HUES64 (cell line): ENCODE results near the gene PDE4B.

Source experiments
- H3K27ac ChIP-seq: 2 replicates; pipeline ENCODE4 v1.7.0; 2013; ENCODE audit warnings: low read depth, low read length, inconsistent platforms
- H3K27me3 ChIP-seq: 2 replicates; pipeline ENCODE4 v1.6.1; 2013; ENCODE audit warnings: mild to moderate bottlenecking, low read length; ENCODE audit not compliant: insufficient read depth
- H3K36me3 ChIP-seq: 2 replicates; pipeline ENCODE4 v1.6.1; 2013; ENCODE audit warnings: mild to moderate bottlenecking, low read length; ENCODE audit not compliant: insufficient read depth
- H3K4me1 ChIP-seq: 2 replicates; pipeline ENCODE4 v1.6.1; 2013; ENCODE audit warnings: mild to moderate bottlenecking, low read length, moderate library complexity; ENCODE audit not compliant: insufficient read depth
- H3K4me3 ChIP-seq: 2 replicates; pipeline ENCODE4 v1.5.1; 2013; ENCODE audit warnings: mild to moderate bottlenecking, low read length, moderate library complexity
- H3K9ac ChIP-seq: 2 replicates; pipeline ENCODE4 v1.6.1; 2013; ENCODE audit warnings: mild to moderate bottlenecking, low read depth, low read length
- H3K9me3 ChIP-seq: 2 replicates; pipeline ENCODE4 v1.6.1; 2013; ENCODE audit warnings: low read depth, low read length; ENCODE audit not compliant: insufficient read depth
- WGBS: fragments of 150-250, 120-280 bp; methylation state at CpG from one replicate; pipeline ENCODE4 v1.1.7; 2013; ENCODE audit warnings: missing lambda C conversion rate; 5-methylcytosine and 5-hydroxymethylcytosine counted together

Gene PDE4B

DNA sequence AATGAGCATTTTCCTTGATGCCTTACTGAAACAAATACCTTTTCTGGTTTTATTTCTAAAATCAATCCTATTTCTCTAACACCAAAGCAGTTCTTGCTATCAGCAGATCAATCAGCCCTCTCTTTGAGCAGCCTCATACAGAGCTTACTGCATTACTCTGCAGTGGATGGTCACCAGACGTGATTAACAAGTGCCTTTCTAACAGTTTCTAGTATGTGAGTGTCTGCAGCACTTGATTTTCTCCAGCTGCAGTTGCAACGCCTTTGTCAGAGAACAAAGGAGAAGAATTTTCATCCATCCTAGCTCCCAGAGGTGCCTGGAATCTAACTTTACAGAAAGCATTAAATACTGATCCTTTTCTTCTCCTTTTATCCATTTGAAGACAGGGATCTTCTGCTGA is 563.9 kb downstream of the PDE4B start:
- Histone ChIP-seq H3K9me3 (no peaks in the 10 kb centered on the region), H3K27me3 (no peaks in the 10 kb centered on the region), H3K4me3 (no peak overlapping the region), H3K36me3 (peaks cover 3% of the 10 kb centered on the region; the same call in 1 of the 2 replicates), H3K9ac (no peak overlapping the region), H3K27ac (peak overlapping the region; percentile 33), H3K4me1 (peaks cover 60% of the 10 kb centered on the region)
- 31% methylated on average over 2 of the region's 2 CpGs for WGBS

DNA sequence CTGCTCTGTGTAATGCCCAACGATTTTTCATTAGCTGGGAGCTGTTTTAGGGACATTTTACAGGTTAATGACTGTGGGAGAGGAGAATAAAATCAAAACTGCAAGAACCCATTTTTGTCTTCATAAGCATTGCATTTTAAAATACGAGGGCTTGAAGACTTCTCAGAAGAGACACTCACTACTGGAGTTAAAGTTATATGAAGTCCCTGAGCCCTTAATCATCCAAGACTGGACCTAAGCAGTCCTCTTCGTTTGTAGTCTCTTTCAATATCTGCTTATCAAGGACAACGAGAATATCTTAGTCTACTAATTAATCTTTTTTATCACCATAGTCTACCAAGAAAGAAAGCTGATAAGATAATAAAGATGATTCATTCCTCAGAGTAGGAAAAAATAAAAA is 564.3 kb downstream of the PDE4B start:
- no peak overlapping the region for H3K4me3 ChIP-seq
- no peaks in the 10 kb centered on the region for H3K9me3 ChIP-seq
- H3K27me3 ChIP-seq = no peaks in the 10 kb centered on the region
- WGBS = 97% methylated on average over 3 of the region's 4 CpGs
- H3K4me1 ChIP-seq = peaks cover 56% of the 10 kb centered on the region
- H3K27ac ChIP-seq = peak overlapping the region; percentile 33; the same call in 1 of the 2 replicates
- no peak overlapping the region for H3K9ac ChIP-seq
- H3K36me3 ChIP-seq = peaks cover 7% of the 10 kb centered on the region

DNA sequence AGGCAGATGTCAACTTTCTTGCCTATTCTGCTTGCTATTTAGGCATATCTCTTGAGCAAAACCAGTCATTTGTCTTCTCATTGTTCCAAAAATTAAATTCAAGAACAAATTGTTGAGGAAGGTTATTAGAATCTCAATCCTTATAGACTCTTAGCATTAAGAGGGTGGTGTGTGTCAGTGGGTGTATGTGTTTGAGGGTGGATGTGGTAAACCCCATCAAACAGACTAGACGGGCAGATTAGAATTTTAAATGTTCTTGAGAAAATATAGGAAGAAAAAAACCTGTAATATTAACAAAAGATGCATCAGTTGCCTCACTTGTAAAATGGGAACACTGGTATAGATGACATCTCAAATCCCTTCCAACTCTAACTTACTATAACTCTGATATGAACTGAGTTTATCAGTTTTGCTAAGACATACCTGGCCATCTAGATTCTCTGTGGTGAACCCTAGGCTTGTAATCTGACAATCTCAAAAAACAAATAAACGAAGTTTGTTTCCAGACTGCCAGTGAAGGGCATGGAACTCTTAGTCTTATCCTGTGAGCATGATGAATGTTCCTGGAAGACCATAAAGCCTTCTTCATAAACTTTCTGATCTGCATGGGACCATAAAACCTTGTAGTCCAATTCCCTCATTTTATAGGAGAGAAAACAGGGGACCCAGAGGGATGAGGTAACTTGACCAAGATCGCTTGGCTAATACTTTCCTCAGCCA is 564.9 kb downstream of the PDE4B start:
- Histone ChIP-seq H3K9ac (no peak overlapping the region), H3K27me3 (no peaks in the 10 kb centered on the region), H3K36me3 (peaks cover 14% of the 10 kb centered on the region), H3K4me1 (peaks cover 50% of the 10 kb centered on the region), H3K27ac (no peak overlapping the region), H3K4me3 (no peak overlapping the region), H3K9me3 (no peaks in the 10 kb centered on the region)
- WGBS = 94% methylated on average over 2 of the region's 3 CpGs

DNA sequence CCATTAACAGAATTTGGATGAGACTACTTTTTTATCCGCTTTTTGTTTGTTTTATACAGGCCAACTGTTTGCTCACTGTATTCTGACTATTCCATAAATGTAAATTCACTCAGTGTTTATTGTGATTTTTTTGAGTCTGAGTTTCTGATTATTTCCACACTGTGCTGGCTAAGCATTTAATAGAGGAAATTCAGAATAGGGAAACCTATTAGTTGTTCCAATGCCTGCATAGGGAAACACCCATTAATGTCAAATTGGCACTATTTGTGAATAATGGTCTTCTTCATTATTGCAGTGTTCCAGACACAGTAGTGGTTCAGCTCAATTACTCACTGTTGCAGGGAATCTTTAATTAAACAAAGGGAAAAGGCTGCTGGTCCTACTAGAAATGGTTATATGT is 566.6 kb downstream of the PDE4B start:
- peaks cover 30% of the 10 kb centered on the region for H3K36me3 ChIP-seq
- peaks cover 34% of the 10 kb centered on the region for H3K4me1 ChIP-seq
- H3K4me3 ChIP-seq = no peak overlapping the region
- no peaks in the 10 kb centered on the region for H3K27me3 ChIP-seq
- H3K9me3 ChIP-seq = no peaks in the 10 kb centered on the region
- H3K9ac ChIP-seq = no peak overlapping the region
- no peak overlapping the region for H3K27ac ChIP-seq
- 100% methylated on average over 1 of the region's 1 CpG for WGBS

DNA sequence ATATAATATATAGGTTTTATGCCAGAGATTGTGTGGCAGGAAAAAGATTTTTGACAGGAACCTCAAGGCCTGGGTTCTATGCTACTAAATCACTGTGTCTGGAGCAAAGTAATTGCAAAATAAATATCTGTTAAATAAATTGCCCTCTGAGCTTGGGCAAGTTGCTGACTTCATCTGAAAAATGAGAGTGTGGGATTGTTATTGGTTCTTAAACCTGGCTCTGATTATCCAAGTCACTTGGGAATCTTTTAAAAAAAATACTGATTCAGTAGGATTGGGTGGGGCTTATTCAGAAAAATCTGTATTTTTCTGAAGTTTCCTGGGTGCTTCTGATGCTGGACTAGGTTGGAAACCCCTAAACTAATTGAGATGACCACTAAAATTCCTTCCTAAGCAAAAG is 567.1 kb downstream of the PDE4B start:
- H3K27ac ChIP-seq = no peak overlapping the region
- no peaks in the 10 kb centered on the region for H3K27me3 ChIP-seq
- H3K9ac ChIP-seq = no peak overlapping the region

DNA sequence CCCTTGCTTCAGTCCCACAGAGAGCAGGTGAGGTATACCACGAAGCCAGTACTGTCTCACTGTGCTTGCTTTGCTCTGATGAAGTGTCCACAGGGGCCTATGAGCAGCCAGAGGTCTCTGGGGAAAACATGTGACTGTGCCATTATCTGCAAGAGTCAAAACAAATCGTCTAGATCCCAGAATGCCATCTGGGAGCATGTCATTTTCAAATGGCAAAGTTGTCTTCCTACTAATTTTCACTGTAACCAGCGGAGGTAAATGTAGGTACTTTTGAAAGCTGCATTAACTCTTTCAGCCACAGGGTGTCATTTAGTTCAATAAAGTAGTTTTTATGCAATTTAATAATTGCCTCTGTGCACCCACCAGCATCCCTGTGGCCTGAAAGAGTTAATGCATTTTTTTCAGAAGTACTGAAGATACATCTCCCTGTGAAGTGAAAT is 567.6 kb downstream of the PDE4B start:
- Histone ChIP-seq H3K4me1 (peaks cover 24% of the 10 kb centered on the region), H3K27me3 (no peaks in the 10 kb centered on the region), H3K36me3 (peaks cover 40% of the 10 kb centered on the region), H3K9ac (no peak overlapping the region), H3K9me3 (no peaks in the 10 kb centered on the region), H3K27ac (no peak overlapping the region), H3K4me3 (no peak overlapping the region)
- 79% methylated on average over 2 of the region's 3 CpGs for WGBS

More for the DNA sequence above, 567.1 kb downstream of the PDE4B start:
- Histone ChIP-seq H3K36me3 (peaks cover 35% of the 10 kb centered on the region), H3K4me3 (no peak overlapping the region), H3K4me1 (peaks cover 29% of the 10 kb centered on the region), H3K9me3 (no peaks in the 10 kb centered on the region)

DNA sequence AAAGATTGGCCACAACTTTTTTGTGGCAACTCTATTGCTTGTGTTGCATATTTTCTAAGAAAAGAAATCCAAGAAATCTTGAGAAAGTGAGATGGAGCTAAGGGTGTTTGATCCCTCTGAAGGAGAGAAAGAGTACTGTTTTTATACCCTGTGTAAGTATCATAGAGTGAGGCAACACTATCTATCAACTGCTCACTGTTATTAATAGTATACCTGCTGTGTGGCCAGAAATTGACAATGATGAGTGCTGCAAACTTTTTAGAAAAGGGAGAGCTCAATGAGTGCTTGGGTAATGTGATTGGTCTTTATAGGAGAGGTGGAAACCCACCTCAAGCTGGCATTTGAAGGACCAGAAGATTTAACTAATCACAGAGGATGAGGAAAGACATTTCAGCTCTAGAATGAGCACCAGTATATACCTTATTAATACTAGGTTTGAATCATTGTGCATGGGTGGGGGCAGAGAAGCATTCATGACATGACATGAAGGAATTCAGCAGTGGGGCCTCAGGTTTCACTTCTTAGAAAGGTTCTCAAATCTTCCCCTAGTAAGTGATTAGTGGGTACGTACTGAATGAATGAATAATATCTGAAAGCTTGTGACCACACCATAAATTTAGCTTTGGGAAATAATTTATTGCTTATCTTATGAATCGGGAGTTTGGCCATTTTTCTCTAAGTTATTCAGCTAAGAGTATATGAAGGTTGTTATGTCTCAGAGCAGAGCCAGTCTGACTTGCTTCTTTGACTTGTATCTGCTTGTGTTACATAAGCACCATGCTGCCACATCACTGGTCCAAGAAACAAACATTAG is 572.1 kb downstream of the PDE4B start:
- Histone ChIP-seq H3K36me3 (peaks cover 83% of the 10 kb centered on the region), H3K27ac (no peak overlapping the region), H3K27me3 (no peaks in the 10 kb centered on the region), H3K4me1 (0 out of 2 replicates have a peak, but pooled peaks cover 4% of the 10 kb centered on the region), H3K9ac (no peak overlapping the region), H3K4me3 (no peak overlapping the region), H3K9me3 (no peaks in the 10 kb centered on the region)
- 97% methylated on average over 2 of the region's 2 CpGs for whole genome bisulfite sequencing

DNA sequence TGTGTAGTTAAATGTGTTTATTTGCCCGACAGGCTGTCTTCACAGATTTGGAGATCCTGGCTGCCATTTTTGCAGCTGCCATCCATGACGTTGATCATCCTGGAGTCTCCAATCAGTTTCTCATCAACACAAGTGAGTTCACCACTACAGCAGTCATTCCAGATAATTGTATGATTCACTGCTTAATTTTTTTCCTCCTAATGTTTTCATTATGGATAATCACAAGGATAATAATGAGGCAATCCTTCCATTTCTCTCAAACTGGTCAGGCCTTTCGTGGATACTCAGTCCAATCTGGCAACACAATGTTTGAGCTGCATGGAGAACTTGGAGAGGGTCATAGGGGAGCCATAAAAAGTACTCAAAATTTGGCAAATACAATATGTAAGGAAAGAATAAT is 572.9 kb downstream of the PDE4B start:
- H3K27ac ChIP-seq = no peak overlapping the region
- H3K36me3 ChIP-seq = peaks cover 89% of the 10 kb centered on the region
- no peak overlapping the region for H3K4me3 ChIP-seq
- no peaks in the 10 kb centered on the region for H3K27me3 ChIP-seq
- no peak overlapping the region for H3K9ac ChIP-seq
- WGBS = 90% methylated on average over 3 of the region's 3 CpGs
- no peaks in the 10 kb centered on the region for H3K9me3 ChIP-seq
- no peaks in the 10 kb centered on the region for H3K4me1 ChIP-seq

DNA sequence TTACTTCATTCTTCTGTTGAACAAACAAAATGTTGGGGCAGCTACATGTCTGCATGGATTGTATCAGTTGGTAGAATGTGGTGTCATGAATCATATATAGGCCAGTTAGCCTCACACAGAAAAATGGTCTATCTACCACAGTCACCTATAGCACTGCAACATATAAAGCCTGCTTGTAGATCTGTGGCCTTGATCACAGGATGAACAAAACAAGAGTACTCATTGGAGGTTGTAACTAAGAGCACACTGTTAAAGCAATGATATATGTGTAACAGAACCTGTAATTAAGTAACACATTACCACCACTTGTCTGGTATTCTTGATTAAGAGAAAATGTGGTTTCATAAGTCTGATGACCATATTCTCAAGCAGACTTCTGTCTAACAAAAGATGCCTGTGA is 573.9 kb downstream of the PDE4B start:
- no peaks in the 10 kb centered on the region for H3K9me3 ChIP-seq
- peaks cover 94% of the 10 kb centered on the region for H3K36me3 ChIP-seq
- H3K27me3 ChIP-seq = no peaks in the 10 kb centered on the region
- H3K27ac ChIP-seq = no peak overlapping the region
- no peaks in the 10 kb centered on the region; the same call in 1 of the 2 replicates for H3K4me1 ChIP-seq
- H3K4me3 ChIP-seq = no peak overlapping the region
- H3K9ac ChIP-seq = no peak overlapping the region

DNA sequence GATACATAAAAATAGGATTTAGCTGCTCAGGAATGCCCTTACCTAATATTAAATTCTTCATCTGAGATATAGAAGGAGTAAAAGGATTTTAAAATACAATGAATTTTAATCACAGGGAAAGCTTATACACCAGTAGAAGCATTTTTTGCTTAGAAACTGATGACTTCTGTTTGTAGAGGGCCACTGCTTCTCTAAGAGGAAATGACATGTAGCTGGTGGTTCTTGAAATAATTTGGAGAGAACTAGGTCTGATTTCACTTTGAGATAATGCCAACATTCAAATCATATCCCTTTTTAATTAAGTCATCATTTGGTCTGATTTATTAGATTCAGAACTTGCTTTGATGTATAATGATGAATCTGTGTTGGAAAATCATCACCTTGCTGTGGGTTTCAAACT is 574.7 kb downstream of the PDE4B start:
- no peak overlapping the region for H3K27ac ChIP-seq
- no peaks in the 10 kb centered on the region; the same call in 1 of the 2 replicates for H3K4me1 ChIP-seq
- H3K27me3 ChIP-seq = no peaks in the 10 kb centered on the region
- no peak overlapping the region for H3K4me3 ChIP-seq
- no peaks in the 10 kb centered on the region for H3K9me3 ChIP-seq
- H3K9ac ChIP-seq = no peak overlapping the region
- peaks cover 94% of the 10 kb centered on the region for H3K36me3 ChIP-seq

DNA sequence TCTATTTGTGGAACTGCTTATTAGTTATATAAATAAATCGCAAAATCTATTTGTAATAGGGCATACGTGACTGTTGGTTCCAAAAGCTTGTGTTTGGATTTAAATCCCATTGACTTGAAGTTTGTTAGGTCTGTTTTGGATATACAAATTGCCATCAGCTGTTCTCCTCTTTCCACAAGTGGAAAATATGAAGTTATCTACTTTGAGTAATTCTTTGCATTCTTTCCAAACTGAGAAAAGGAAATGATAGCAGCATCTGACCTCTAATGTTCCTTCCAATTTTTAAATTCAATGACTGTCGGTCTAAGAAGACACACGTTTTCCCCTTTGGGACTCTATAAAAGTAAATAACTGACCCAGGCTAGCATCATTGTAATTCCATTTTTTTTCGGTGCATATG is 575.6 kb downstream of the PDE4B start:
- no peaks in the 10 kb centered on the region for H3K27me3 ChIP-seq
- no peak overlapping the region for H3K27ac ChIP-seq
- H3K36me3 ChIP-seq = peaks cover 94% of the 10 kb centered on the region
- no peaks in the 10 kb centered on the region for H3K9me3 ChIP-seq
- WGBS = 94% methylated on average over 5 of the region's 5 CpGs
- H3K4me3 ChIP-seq = no peak overlapping the region
- no peak overlapping the region for H3K9ac ChIP-seq
- no peaks in the 10 kb centered on the region; the same call in 1 of the 2 replicates for H3K4me1 ChIP-seq
